ENCODE results near the gene UBASH3B. TPM values are rescaled to one million over a fixed set of nuclear protein-coding genes. Genes with fewer than 3 reads are reported as not detected.

Gene UBASH3B
- total RNA-seq, 1 donor from 2014 or later, result 6.6 TPM

DNA sequence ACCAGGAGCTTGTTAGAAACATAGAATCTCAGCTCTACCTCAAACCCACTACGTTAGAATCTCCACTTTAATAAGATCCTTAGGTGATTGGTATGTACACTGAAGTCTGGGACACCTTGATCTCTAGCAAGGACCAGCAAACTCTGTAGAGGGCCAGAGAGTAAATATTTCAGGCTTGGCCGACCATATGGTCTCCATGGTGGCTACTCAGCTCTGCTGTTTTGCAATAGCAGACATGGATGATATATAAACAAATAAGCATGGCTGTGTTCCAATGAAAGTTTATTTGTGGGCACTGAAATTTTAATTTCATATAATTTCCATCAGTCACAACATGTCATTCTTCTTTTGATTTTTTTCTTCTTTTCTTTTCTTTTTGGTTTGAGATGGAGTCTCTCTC lies 23.9 kb downstream of the UBASH3B start:
- Mint-ChIP-seq H3K4me1 (peaks cover 3% of the 10 kb centered on the region), H3K4me3 (no peak overlapping the region), H3K36me3 (no peaks in the 10 kb centered on the region), H3K27me3 (ENCODE audit: low read depth) (no peaks in the 10 kb centered on the region), H3K27ac (no peak overlapping the region), H3K9me3 (no peaks in the 10 kb centered on the region)
- TF ChIP-seq, protein P1, sequence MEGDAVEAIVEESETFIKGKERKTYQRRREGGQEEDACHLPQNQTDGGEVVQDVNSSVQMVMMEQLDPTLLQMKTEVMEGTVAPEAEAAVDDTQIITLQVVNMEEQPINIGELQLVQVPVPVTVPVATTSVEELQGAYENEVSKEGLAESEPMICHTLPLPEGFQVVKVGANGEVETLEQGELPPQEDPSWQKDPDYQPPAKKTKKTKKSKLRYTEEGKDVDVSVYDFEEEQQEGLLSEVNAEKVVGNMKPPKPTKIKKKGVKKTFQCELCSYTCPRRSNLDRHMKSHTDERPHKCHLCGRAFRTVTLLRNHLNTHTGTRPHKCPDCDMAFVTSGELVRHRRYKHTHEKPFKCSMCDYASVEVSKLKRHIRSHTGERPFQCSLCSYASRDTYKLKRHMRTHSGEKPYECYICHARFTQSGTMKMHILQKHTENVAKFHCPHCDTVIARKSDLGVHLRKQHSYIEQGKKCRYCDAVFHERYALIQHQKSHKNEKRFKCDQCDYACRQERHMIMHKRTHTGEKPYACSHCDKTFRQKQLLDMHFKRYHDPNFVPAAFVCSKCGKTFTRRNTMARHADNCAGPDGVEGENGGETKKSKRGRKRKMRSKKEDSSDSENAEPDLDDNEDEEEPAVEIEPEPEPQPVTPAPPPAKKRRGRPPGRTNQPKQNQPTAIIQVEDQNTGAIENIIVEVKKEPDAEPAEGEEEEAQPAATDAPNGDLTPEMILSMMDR (IDR thresholded peaks at IDR 0.05; ENCODE audit: unreplicated experiment), result no peak
- no peak for DNase-seq (ENCODE audit: low spot score in 2 of 2, unreplicated experiment in 2 of 2)

DNA sequence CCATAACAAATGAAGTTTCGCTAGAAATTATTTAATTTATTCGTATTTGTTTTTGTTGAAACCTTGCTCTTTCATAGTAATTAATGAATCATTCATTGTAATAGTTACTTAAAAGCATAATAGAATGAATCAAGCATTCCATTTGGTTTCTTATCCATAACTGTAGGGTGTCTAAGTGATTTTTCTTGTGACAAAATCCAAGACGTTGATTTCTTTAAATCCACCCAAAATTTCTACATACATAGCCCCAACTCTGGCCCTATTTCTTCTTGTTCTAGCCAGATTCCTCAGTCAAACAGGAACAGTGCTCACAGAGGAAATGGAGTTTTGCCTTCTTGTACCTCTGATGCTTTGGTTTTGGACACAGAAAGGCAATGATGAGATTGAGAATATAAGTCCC lies 25.5 kb downstream of the UBASH3B start:
- TF ChIP-seq, protein P1 (IDR thresholded peaks at IDR 0.05; ENCODE audit: unreplicated experiment), result no peak
- no peaks in the 10 kb centered on the region for H3K9me3 Mint-ChIP-seq
- no peak for DNase-seq (ENCODE audit: low spot score in 2 of 2, unreplicated experiment in 2 of 2)
- no peak overlapping the region for H3K27ac Mint-ChIP-seq
- H3K27me3 Mint-ChIP-seq (ENCODE audit: low read depth), result no peaks in the 10 kb centered on the region
- H3K36me3 Mint-ChIP-seq, result no peaks in the 10 kb centered on the region
- peaks cover 4% of the 10 kb centered on the region for H3K4me1 Mint-ChIP-seq
- H3K4me3 Mint-ChIP-seq, result no peak overlapping the region

DNA sequence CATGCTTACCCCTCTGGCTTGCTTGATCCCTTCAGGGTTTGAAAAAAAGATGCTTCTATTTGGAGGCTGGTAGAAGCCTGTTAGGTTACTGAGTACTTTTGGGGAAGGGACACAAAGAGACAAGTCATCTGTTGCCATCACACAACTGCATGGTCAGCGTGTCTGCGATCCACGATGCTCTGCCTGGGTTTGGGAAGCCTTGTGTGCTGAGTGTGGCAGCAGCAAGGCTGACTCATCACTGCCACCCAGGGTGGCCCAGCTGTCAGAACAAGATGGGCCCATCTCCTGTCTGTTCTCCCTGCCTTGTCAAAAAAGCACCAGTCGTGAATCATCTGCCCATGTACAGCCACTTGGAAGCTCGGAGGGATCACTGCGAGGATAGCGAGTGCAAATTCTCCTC lies 26.2 kb downstream of the UBASH3B start:
- TF ChIP-seq, protein P1 (IDR thresholded peaks at IDR 0.05; ENCODE audit: unreplicated experiment), result no peak
- H3K9me3 Mint-ChIP-seq, result no peaks in the 10 kb centered on the region
- no peak overlapping the region for H3K4me3 Mint-ChIP-seq
- H3K36me3 Mint-ChIP-seq, result no peaks in the 10 kb centered on the region
- H3K27ac Mint-ChIP-seq, result no peak overlapping the region
- peaks cover 5% of the 10 kb centered on the region for H3K4me1 Mint-ChIP-seq
- H3K27me3 Mint-ChIP-seq (ENCODE audit: low read depth), result no peaks in the 10 kb centered on the region
- DNase-seq (ENCODE audit: low spot score in 2 of 2, unreplicated experiment in 2 of 2), result no peak

GRCh38 chr11:122682464-122682863 lies 26.9 kb downstream of the UBASH3B start:
- H3K27ac Mint-ChIP-seq, result no peak overlapping the region
- DNase-seq (ENCODE audit: low spot score in 2 of 2, unreplicated experiment in 2 of 2), result no peak
- no peaks in the 10 kb centered on the region for H3K36me3 Mint-ChIP-seq
- H3K4me3 Mint-ChIP-seq, result no peak overlapping the region
- peaks cover 4% of the 10 kb centered on the region for H3K4me1 Mint-ChIP-seq
- TF ChIP-seq, protein P1 (IDR thresholded peaks at IDR 0.05; ENCODE audit: unreplicated experiment), result no peak
- H3K9me3 Mint-ChIP-seq, result no peaks in the 10 kb centered on the region
- H3K27me3 Mint-ChIP-seq (ENCODE audit: low read depth), result no peaks in the 10 kb centered on the region

GRCh38 chr11:122685041-122685440 lies 29.5 kb downstream of the UBASH3B start:
- Mint-ChIP-seq H3K4me3 (no peak overlapping the region), H3K27ac (no peak overlapping the region), H3K9me3 (no peaks in the 10 kb centered on the region), H3K36me3 (no peaks in the 10 kb centered on the region), H3K27me3 (ENCODE audit: low read depth) (no peaks in the 10 kb centered on the region), H3K4me1 (peaks cover 4% of the 10 kb centered on the region)
- TF ChIP-seq, protein P1 (IDR thresholded peaks at IDR 0.05; ENCODE audit: unreplicated experiment), result no peak
- no peak for DNase-seq (ENCODE audit: low spot score in 2 of 2, unreplicated experiment in 2 of 2)

- no peaks in the 10 kb centered on the region for H3K27me3 Mint-ChIP-seq (ENCODE audit: low read depth)
- no peak overlapping the region for H3K4me3 Mint-ChIP-seq
- H3K4me1 Mint-ChIP-seq, result peaks cover 4% of the 10 kb centered on the region
- TF ChIP-seq, protein P1 (IDR thresholded peaks at IDR 0.05; ENCODE audit: unreplicated experiment), result no peak
- DNase-seq (ENCODE audit: low spot score in 2 of 2, unreplicated experiment in 2 of 2), result no peak
- H3K27ac Mint-ChIP-seq, result no peak overlapping the region
- H3K36me3 Mint-ChIP-seq, result no peaks in the 10 kb centered on the region
- H3K9me3 Mint-ChIP-seq, result no peaks in the 10 kb centered on the region
Observed at GRCh38 chr11:122686111-122686510, 30.6 kb downstream of the UBASH3B start.
